Hair follicle dermal papilla cell (primary cell): ENCODE measurements around the gene SHISA6. TPM values are rescaled to one million over a fixed set of nuclear protein-coding genes. Genes with fewer than 3 reads are reported as not detected.

Experiments used
- total RNA-seq: library from RNA; depleted of rRNA; stranded (reverse); fragments of >200 nt; gene quantifications from 2 replicates; pipeline ENCODE4 v1.2.3, GENCODE V29; 2012

SHISA6 gene
- not detected in 2 replicates for total RNA-seq

GRCh38 chr17:11240841-11241610, at the start of gene SHISA6:
Gene SHISA6 (plus strand): TSS chr17:11241213.

GRCh38 chr17:11598274-11599221, 357.5 kb downstream of the SHISA6 start, which contains the start of gene DNAH9:
Gene DNAH9 (plus strand): TSS chr17:11598470. CDS start chr17:11598499, 29 bp downstream.

